GM23338 (cell line): ENCODE data around the gene C2CD4D.

Experiments
- CREB1 ChIP-seq: fragments of 250-450 bp; sonication (Bioruptor Pico); IDR thresholded peaks from 2 replicates; pipeline ENCODE4 v1.5.0; 2020; ENCODE audit warnings: low read depth, mild to moderate bottlenecking, moderate library complexity
- CTCF ChIP-seq, 2 experiments: fragments of 200-600 bp in 1 of 2; sonication (generic) in 1 of 2; conservative IDR thresholded peaks; 2 replicates each; pipeline versions ENCODE4 v1.5.1 to v1.6.1; 2016 to 2017; ENCODE audit warnings: antibody characterized with exemption in 2 of 2, low read depth in 2 of 2, mild to moderate bottlenecking in 2 of 2, moderate library complexity in 1 of 2
- EZH2 ChIP-seq: fragments of 200-600 bp; sonication (generic); IDR thresholded peaks from one replicate; pipeline ENCODE4 v1.8.0; 2017; ENCODE audit warnings: antibody characterized with exemption, mild to moderate bottlenecking, low read depth; ENCODE audit not compliant: unreplicated experiment
- EZH2phosphoT487 ChIP-seq: fragments of 200-600 bp; sonication (generic); IDR thresholded peaks from one replicate; pipeline ENCODE4 v1.8.1; 2018; ENCODE audit warnings: antibody characterized with exemption; ENCODE audit not compliant: unreplicated experiment
- JUNB ChIP-seq: IDR thresholded peaks from one replicate; pipeline ENCODE4 v1.6.1; 2016; ENCODE audit warnings: antibody characterized with exemption; ENCODE audit not compliant: unreplicated experiment
- NANOG ChIP-seq: IDR thresholded peaks from 2 replicates; pipeline ENCODE4 v1.6.1; 2016; ENCODE audit warnings: antibody characterized with exemption, borderline replicate concordance
- POLR2AphosphoS5 ChIP-seq: IDR thresholded peaks from 2 replicates; pipeline ENCODE4 v1.6.1; 2016; ENCODE audit warnings: antibody characterized with exemption, low read depth
- REST ChIP-seq: IDR thresholded peaks from one replicate; pipeline ENCODE4 v1.6.1; 2018; ENCODE audit warnings: antibody characterized with exemption; ENCODE audit not compliant: unreplicated experiment
- STAT1 ChIP-seq: IDR thresholded peaks from one replicate; pipeline ENCODE4 v1.6.1; 2016; ENCODE audit warnings: antibody characterized with exemption; ENCODE audit not compliant: unreplicated experiment
- ZNF114 ChIP-seq: fragments of 250-450 bp; sonication (Bioruptor Pico); IDR thresholded peaks from 2 replicates; pipeline ENCODE4 v1.5.0; 2020; ENCODE audit warnings: mild to moderate bottlenecking, moderate library complexity
- ZNF331 ChIP-seq: fragments of 250-450 bp; sonication (Bioruptor Pico); IDR thresholded peaks from 2 replicates; pipeline ENCODE4 v1.5.0; 2020; ENCODE audit warnings: low read depth, mild to moderate bottlenecking, moderate library complexity
- ZNF462 ChIP-seq: fragments of 250-450 bp; sonication (Bioruptor Pico); IDR thresholded peaks from 2 replicates; pipeline ENCODE4 v1.5.0; 2020; ENCODE audit warnings: mild to moderate bottlenecking, moderate library complexity
- TF ChIP-seq, protein P1 (sequence below): IDR thresholded peaks from 2 replicates; pipeline ENCODE4 v1.6.1; 2016; ENCODE audit warnings: antibody characterized with exemption

GRCh38 chr1:151819976-151820623 lies 19.5 kb downstream of the C2CD4D start:
- TF ChIP-seq CTCF (conservative IDR thresholded peaks at IDR 0.05; ENCODE audit: low read depth in 2 of 2) (no peak), JUNB (no peak), STAT1 (no peak), POLR2AphosphoS5 (no peak), EZH2 (no peak), EZH2phosphoT487 (no peak), NANOG (no peak), CREB1 (CRISPR knock-in tag) (no peak), REST (no peak), ZNF462 (CRISPR knock-in tag) (no peak), ZNF114 (CRISPR knock-in tag) (no peak), ZNF331 (CRISPR knock-in tag) (no peak)
- TF ChIP-seq, protein P1, sequence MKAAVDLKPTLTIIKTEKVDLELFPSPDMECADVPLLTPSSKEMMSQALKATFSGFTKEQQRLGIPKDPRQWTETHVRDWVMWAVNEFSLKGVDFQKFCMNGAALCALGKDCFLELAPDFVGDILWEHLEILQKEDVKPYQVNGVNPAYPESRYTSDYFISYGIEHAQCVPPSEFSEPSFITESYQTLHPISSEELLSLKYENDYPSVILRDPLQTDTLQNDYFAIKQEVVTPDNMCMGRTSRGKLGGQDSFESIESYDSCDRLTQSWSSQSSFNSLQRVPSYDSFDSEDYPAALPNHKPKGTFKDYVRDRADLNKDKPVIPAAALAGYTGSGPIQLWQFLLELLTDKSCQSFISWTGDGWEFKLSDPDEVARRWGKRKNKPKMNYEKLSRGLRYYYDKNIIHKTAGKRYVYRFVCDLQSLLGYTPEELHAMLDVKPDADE, result no peak
